Testis (tissue), 3 donors: Measurements from ENCODE around the gene KLK12. TPM values are rescaled to one million over a fixed set of nuclear protein-coding genes. Genes with fewer than 3 reads are reported as not detected.

Experiments used
- DNase-seq: peaks from one replicate; pipeline ENCODE4 v3.0.0-alpha.2; 2019
- H3K27ac ChIP-seq, 2 donors: fragments of 200-600 bp; sonication (generic); one replicate each; pipeline ENCODE4 v1.5.1; 2019
- H3K27me3 ChIP-seq: fragments of 200-600 bp; sonication (generic); one replicate; pipeline ENCODE4 v1.5.1; 2019
- H3K36me3 ChIP-seq: fragments of 200-600 bp; sonication (generic); one replicate; pipeline ENCODE4 v1.5.1; 2017; ENCODE audit warnings: low read depth; ENCODE audit errors: missing control alignments
- H3K4me1 ChIP-seq: fragments of 200-600 bp; sonication (generic); one replicate; pipeline ENCODE4 v1.5.1; 2019
- H3K4me3 ChIP-seq, 2 donors: fragments of 200-600 bp; sonication (generic); one replicate each; pipeline ENCODE4 v1.5.1; 2017 to 2019
- H3K9me3 ChIP-seq: fragments of 200-600 bp; sonication (generic); one replicate; pipeline ENCODE4 v1.5.1; 2017
- CTCF ChIP-seq, 3 experiments: fragments of 450-650 bp in 2 of 3; fragments of 200-600 bp in 1 of 3; sonication (generic) in 1 of 3; IDR thresholded peaks; one replicate each; pipeline ENCODE4 v1.5.1; 2016 to 2019; ENCODE audit warnings: antibody characterized with exemption in 3 of 3, mild to moderate bottlenecking in 2 of 3, moderate library complexity in 1 of 3
- POLR2A ChIP-seq: fragments of 450-650 bp; IDR thresholded peaks from one replicate; pipeline ENCODE4 v1.6.1; 2017; ENCODE audit warnings: antibody characterized with exemption, mild to moderate bottlenecking, moderate library complexity
- WGBS, 2 donors: methylation state at CpG; one replicate each; pipeline ENCODE4 v1.1.5; 2018; 5-methylcytosine and 5-hydroxymethylcytosine counted together
- intact Hi-C: fragments of 100-400 bp; cut with DNase I; formaldehyde crosslinking; loops from one replicate; pipeline ENCODE4 v1.15.1; 2023; ENCODE audit warnings: low total_unique reads
- polyA plus RNA-seq: library from polyadenylated mRNA; stranded (reverse); fragments of 350-450 nt; fragmentation: Illumina TruSeq; extraction: RNeasy Lipid Tissue Mini Kit (QIAGEN cat#74804); gene quantifications from one replicate; pipeline ENCODE4 v1.2.3, GENCODE V29; 2014; ENCODE audit warnings: low read depth, low replicate concordance; ENCODE audit not compliant: insufficient read depth
- total RNA-seq, 2 donors: library from RNA; depleted of rRNA; stranded (reverse); fragments of >200 nt; gene quantifications; one replicate each; pipeline ENCODE4 v1.2.3, GENCODE V29; 2016

KLK12 gene
- total and polyA plus RNA-seq, 3 donors from 2014 or later = 0.47 to 1.3 TPM; not detected in 1

- peaks cover 14% of the 10 kb centered on the region for H3K4me1 ChIP-seq
- WGBS, 2 donors = 0 to 98% methylated on average over 1 of the region's 1 CpG
- TF ChIP-seq CTCF (IDR thresholded peaks at IDR 0.05) (no peak), POLR2A (no peak)
Observed at GRCh38 chr19:51060973-51061372, 26.2 kb upstream of the KLK12 start.

GRCh38 chr19:51060336-51060735 is 25.5 kb upstream of the KLK12 start:
- Histone ChIP-seq H3K27me3 (no peaks in the 10 kb centered on the region), H3K9me3 (no peaks in the 10 kb centered on the region), H3K4me1 (peaks cover 10% of the 10 kb centered on the region), H3K36me3 (no peaks in the 10 kb centered on the region), H3K27ac (no peak overlapping the region), H3K4me3 (no peak overlapping the region)
- no peak for DNase-seq
- intact Hi-C loops = no loop called here
- TF ChIP-seq CTCF (IDR thresholded peaks at IDR 0.05) (no peak), POLR2A (no peak)
- 73 to 96% methylated on average over 4 of the region's 4 CpGs for WGBS, 2 donors

More at GRCh38 chr19:51060973-51061372, 26.2 kb upstream of the KLK12 start:
- no peak for DNase-seq
- no peaks in the 10 kb centered on the region for H3K36me3 ChIP-seq
- intact Hi-C loops = no loop called here
- H3K9me3 ChIP-seq = no peaks in the 10 kb centered on the region
- H3K27me3 ChIP-seq = no peaks in the 10 kb centered on the region
- no peak overlapping the region for H3K4me3 ChIP-seq
- no peak overlapping the region for H3K27ac ChIP-seq

GRCh38 chr19:51059715-51060114 is 24.9 kb upstream of the KLK12 start:
- DNase-seq = no peak
- Histone ChIP-seq H3K9me3 (no peaks in the 10 kb centered on the region), H3K27me3 (no peaks in the 10 kb centered on the region), H3K27ac (no peak overlapping the region), H3K4me3 (no peak overlapping the region), H3K36me3 (no peaks in the 10 kb centered on the region), H3K4me1 (peaks cover 4% of the 10 kb centered on the region)
- WGBS, 2 donors = 86 to 98% methylated on average over 7 of the region's 7 CpGs
- no peak for TF ChIP-seq POLR2A
- intact Hi-C loops = no loop called here

- intact Hi-C loops = no loop called here
- TF ChIP-seq POLR2A = no peak
- TF ChIP-seq CTCF (IDR thresholded peaks at IDR 0.05) = no peak
- no peak for DNase-seq
Observed at GRCh38 chr19:51055866-51056265, 21.1 kb upstream of the KLK12 start.

GRCh38 chr19:51047031-51047335 is 12.2 kb upstream of the KLK12 start:
- DNase-seq = no peak
- 28 to 33% methylated on average over 4 of the region's 4 CpGs for WGBS, 2 donors
- Histone ChIP-seq H3K9me3 (no peaks in the 10 kb centered on the region), H3K36me3 (no peaks in the 10 kb centered on the region), H3K4me1 (no peaks in the 10 kb centered on the region), H3K27ac (no peak overlapping the region), H3K27me3 (no peaks in the 10 kb centered on the region), H3K4me3 (no peak overlapping the region)
- TF ChIP-seq POLR2A (no peak), CTCF (IDR thresholded peaks at IDR 0.05) (no peak)
- intact Hi-C loops = no loop called here

More at GRCh38 chr19:51055866-51056265, 21.1 kb upstream of the KLK12 start:
- no peaks in the 10 kb centered on the region for H3K27me3 ChIP-seq
- H3K4me3 ChIP-seq = no peak overlapping the region
- H3K27ac ChIP-seq = no peak overlapping the region
- no peaks in the 10 kb centered on the region for H3K36me3 ChIP-seq
- no peaks in the 10 kb centered on the region for H3K9me3 ChIP-seq
- no peaks in the 10 kb centered on the region for H3K4me1 ChIP-seq
